IMR-90 (cell line): Measurements from ENCODE around the gene BAZ1A. TPM values are rescaled to one million over a fixed set of nuclear protein-coding genes. Genes with fewer than 3 reads are reported as not detected.

Experiments
- ATAC-seq: fragments of 200-7000 bp; cut with Tn5 transposase; 2 replicates; pipeline ENCODE4 v1.9.1; 2020; ENCODE audit warnings: low read depth, mild to moderate bottlenecking, moderate library complexity
- BruUV-seq: library from RNA; stranded (reverse); fragments of 400-500 nt; replicated peaks from 2 replicates; lab custom pipeline; 2021; lab: Mats Ljungman, UMichigan
- CTCF ChIA-PET: fragments of 300-600 bp; formaldehyde crosslinking; extraction: SDS; loops from one replicate; lab custom pipeline; 2021; ENCODE audit warnings: antibody characterized with exemption; lab: Yijun Ruan, JAX
- POLR2A ChIA-PET: fragments of 300-600 bp; sonication (Branson Sonifier 250); formaldehyde crosslinking; loops from one replicate; lab custom pipeline; 2022; ENCODE audit warnings: antibody characterized with exemption; ENCODE audit not compliant: unreplicated experiment; lab: Charles Lee
- DNase-seq: peaks from one replicate; pipeline ENCODE4 v3.0.0; 2013
- H2AFZ ChIP-seq: replicated peaks from 2 replicates; pipeline ENCODE3; 2013; ENCODE audit warnings: low read length, mild to moderate bottlenecking; ENCODE audit not compliant: poor library complexity
- H2AK5ac ChIP-seq: 2 replicates; pipeline ENCODE4 v1.6.1; 2013; ENCODE audit warnings: low read depth, low read length, inconsistent platforms
- H2AK9ac ChIP-seq: replicated peaks from 2 replicates; pipeline ENCODE3; 2013; ENCODE audit warnings: mild to moderate bottlenecking, low read depth, low read length, moderate library complexity; ENCODE audit not compliant: poor library complexity
- H2BK120ac ChIP-seq: 2 replicates; pipeline ENCODE4 v1.6.1; 2013; ENCODE audit warnings: low read depth, low read length, inconsistent platforms
- H2BK15ac ChIP-seq: 3 replicates; pipeline ENCODE4 v1.6.1; 2013; ENCODE audit warnings: low read depth, low read length, inconsistent platforms
- H2BK20ac ChIP-seq: 2 replicates; pipeline ENCODE4 v1.6.1; 2013; ENCODE audit warnings: low read depth, mild to moderate bottlenecking, inconsistent platforms, low read length, moderate library complexity
- H2BK5ac ChIP-seq: 2 replicates; pipeline ENCODE4 v1.6.1; 2013; ENCODE audit warnings: mild to moderate bottlenecking, low read depth, low read length, inconsistent platforms; ENCODE audit not compliant: poor library complexity, severe bottlenecking
- H3K14ac ChIP-seq: replicated peaks from 2 replicates; pipeline ENCODE4 v1.6.1; 2013; ENCODE audit warnings: low read depth, low read length, inconsistent platforms
- H3K18ac ChIP-seq: 2 replicates; pipeline ENCODE4 v1.6.1; 2013; ENCODE audit warnings: low read depth, low read length, control low read depth
- H3K23ac ChIP-seq: 2 replicates; pipeline ENCODE4 v1.6.1; 2013; ENCODE audit warnings: low read depth, low read length, inconsistent platforms
- H3K27ac ChIP-seq: 2 replicates; pipeline ENCODE4 v1.5.1; 2013; ENCODE audit warnings: mild to moderate bottlenecking, control low read depth, low read length; ENCODE audit not compliant: insufficient read depth
- H3K27me3 ChIP-seq: 2 replicates; pipeline ENCODE4 v1.6.1; 2013; ENCODE audit warnings: low read length; ENCODE audit not compliant: control insufficient read depth, insufficient read depth
- H3K36me3 ChIP-seq: 2 replicates; pipeline ENCODE4 v1.6.1; 2013; ENCODE audit warnings: low read length, mixed read lengths; ENCODE audit not compliant: control insufficient read depth, insufficient read depth
- H3K4ac ChIP-seq: 2 replicates; pipeline ENCODE4 v1.6.1; 2013; ENCODE audit warnings: low read depth, low read length, inconsistent platforms
- H3K4me1 ChIP-seq: 2 replicates; pipeline ENCODE4 v1.6.1; 2013; ENCODE audit warnings: low read length, mixed read lengths; ENCODE audit not compliant: control insufficient read depth, insufficient read depth
- H3K4me2 ChIP-seq: 2 replicates; pipeline ENCODE4 v1.6.1; 2013; ENCODE audit warnings: low read depth, mild to moderate bottlenecking, control low read depth, low read length, moderate library complexity
- H3K4me3 ChIP-seq: 2 replicates; pipeline ENCODE4 v1.5.1; 2013; ENCODE audit warnings: low read depth, mild to moderate bottlenecking, control low read depth, low read length, moderate library complexity; ENCODE audit not compliant: insufficient read depth
- H3K56ac ChIP-seq: 2 replicates; pipeline ENCODE4 v1.6.1; 2013; ENCODE audit warnings: low read length, inconsistent platforms; ENCODE audit not compliant: insufficient read depth; ENCODE audit errors: extremely low read depth
- H3K79me1 ChIP-seq, 2 experiments: 2 replicates each; pipeline ENCODE4 v1.6.1; 2013; ENCODE audit warnings: low read length in 2 of 2, inconsistent platforms in 1 of 2, low read depth in 1 of 2
- H3K9ac ChIP-seq: 2 replicates; pipeline ENCODE4 v1.6.1; 2013; ENCODE audit warnings: low read depth, low read length, control low read depth
- H3K9me1 ChIP-seq: 2 replicates; pipeline ENCODE4 v1.6.1; 2013; ENCODE audit warnings: low read length, inconsistent platforms; ENCODE audit not compliant: insufficient read depth
- H3K9me3 ChIP-seq: 2 replicates; pipeline ENCODE4 v1.6.1; 2013; ENCODE audit warnings: low read length; ENCODE audit not compliant: control insufficient read depth, insufficient read depth
- H4K20me1 ChIP-seq: 2 replicates; pipeline ENCODE4 v1.6.1; 2013; ENCODE audit warnings: low read length, inconsistent platforms; ENCODE audit not compliant: insufficient read depth
- H4K5ac ChIP-seq: 2 replicates; pipeline ENCODE4 v1.6.1; 2013; ENCODE audit warnings: mild to moderate bottlenecking, low read depth, low read length, control low read depth
- H4K8ac ChIP-seq, 2 experiments: 2 replicates each; pipeline ENCODE4 v1.6.1; 2013; ENCODE audit warnings: low read depth in 2 of 2, low read length in 2 of 2, control low read depth in 1 of 2, inconsistent platforms in 1 of 2
- H4K91ac ChIP-seq: 2 replicates; pipeline ENCODE4 v1.6.1; 2013; ENCODE audit warnings: low read depth, low read length, inconsistent platforms; ENCODE audit not compliant: insufficient read depth
- BHLHE40 ChIP-seq: fragments of 150-350 bp; IDR thresholded peaks from 2 replicates; pipeline ENCODE4 v1.6.1; 2016; ENCODE audit warnings: mild to moderate bottlenecking, low read depth, low read length
- CEBPB ChIP-seq: IDR thresholded peaks from 2 replicates; pipeline ENCODE4 v1.6.1; 2012; ENCODE audit warnings: low read depth, low read length, improper control_type of control experiment
- CHD1 ChIP-seq: IDR thresholded peaks from 2 replicates; pipeline ENCODE4 v1.6.1; 2012; ENCODE audit warnings: low read depth, low read length, improper control_type of control experiment
- CTCF ChIP-seq: conservative IDR thresholded peaks from 2 replicates; pipeline ENCODE4 v1.5.1; 2012; ENCODE audit warnings: mild to moderate bottlenecking, low read depth, low read length, improper control_type of control experiment
- ELK1 ChIP-seq: fragments of 150-350 bp; IDR thresholded peaks from 2 replicates; pipeline ENCODE4 v1.6.1; 2016; ENCODE audit warnings: low read depth, mild to moderate bottlenecking, low read length, moderate library complexity, borderline replicate concordance
- FOS ChIP-seq: fragments of 150-350 bp; IDR thresholded peaks from 2 replicates; pipeline ENCODE4 v1.6.1; 2016; ENCODE audit warnings: low read depth, low read length
- MAFK ChIP-seq: IDR thresholded peaks from 2 replicates; pipeline ENCODE4 v1.6.1; 2012; ENCODE audit warnings: low read depth, low read length, improper control_type of control experiment
- MAZ ChIP-seq: IDR thresholded peaks from 2 replicates; pipeline ENCODE4 v1.6.1; 2012; ENCODE audit warnings: low read depth, mild to moderate bottlenecking, low read length, improper control_type of control experiment, moderate library complexity, borderline replicate concordance
- MXI1 ChIP-seq: IDR thresholded peaks from 2 replicates; pipeline ENCODE4 v1.6.1; 2012; ENCODE audit warnings: low read depth, mild to moderate bottlenecking, low read length, moderate library complexity, borderline replicate concordance
- NFE2L2 ChIP-seq: fragments of 150-350 bp; IDR thresholded peaks from 2 replicates; pipeline ENCODE4 v1.6.1; 2016; ENCODE audit warnings: low read depth, mild to moderate bottlenecking, low read length
- POLR2A ChIP-seq: IDR thresholded peaks from 2 replicates; pipeline ENCODE4 v1.6.1; 2012; ENCODE audit warnings: mild to moderate bottlenecking, low read depth, low read length
- RAD21 ChIP-seq: IDR thresholded peaks from 2 replicates; pipeline ENCODE4 v1.6.1; 2012; ENCODE audit warnings: low read length, improper control_type of control experiment
- RCOR1 ChIP-seq: IDR thresholded peaks from 2 replicates; pipeline ENCODE4 v1.6.1; 2012; ENCODE audit warnings: mild to moderate bottlenecking, low read length, improper control_type of control experiment; ENCODE audit not compliant: insufficient replicate concordance
- RFX5 ChIP-seq: IDR thresholded peaks from 2 replicates; pipeline ENCODE4 v1.8.0; 2012; ENCODE audit warnings: low read depth, mild to moderate bottlenecking, low read length, moderate library complexity
- SMC3 ChIP-seq: fragments of 150-350 bp; IDR thresholded peaks from 2 replicates; pipeline ENCODE4 v1.6.1; 2016; ENCODE audit warnings: low read depth, mild to moderate bottlenecking, antibody characterized with exemption, low read length, moderate library complexity
- USF2 ChIP-seq: fragments of 150-350 bp; IDR thresholded peaks from 2 replicates; pipeline ENCODE4 v1.6.1; 2017; ENCODE audit warnings: mild to moderate bottlenecking, antibody characterized with exemption, low read length, low read depth
- WGBS, 2 experiments: methylation state at CpG; one replicate each; pipeline versions ENCODE4 v1.1.5 to v1.1.7; 2013; ENCODE audit warnings: missing lambda C conversion rate in 2 of 2; ENCODE audit not compliant: insufficient read length in 1 of 2; ENCODE audit errors: extremely low coverage in 2 of 2; 5-methylcytosine and 5-hydroxymethylcytosine counted together
- dilution Hi-C: fragments of 300-500 bp; cut with HindIII; formaldehyde crosslinking; loops from one replicate; pipeline ENCODE4 v1.14.3; 2018; ENCODE audit warnings: low sequenced_read_pairs; ENCODE audit not compliant: unreplicated experiment
- in situ Hi-C: fragments of 300-500 bp; cut with MboI; formaldehyde crosslinking; loops from 3 replicates; pipeline ENCODE4 v1.14.3; 2019; ENCODE audit warnings: low sequenced_read_pairs, inconsistent platforms, mixed read lengths
- intact Hi-C: fragments of 100-400 bp; cut with micrococcal nuclease; formaldehyde crosslinking; loops from 2 replicates; pipeline ENCODE4 v1.10.0; 2022
- polyA plus RNA-seq, 3 experiments: library from polyadenylated mRNA; depleted of rRNA; stranded (reverse); fragments of >200 nt; gene quantifications; 2 replicates each; pipeline ENCODE4 v1.2.3, GENCODE V29; 2012; ENCODE audit warnings: low replicate concordance in 1 of 3
- total RNA-seq: library from RNA; depleted of rRNA; stranded (reverse); fragments of >200 nt; gene quantifications from 2 replicates; pipeline ENCODE4 v1.2.3, GENCODE V29; 2012

BAZ1A gene
- total and polyA plus RNA-seq, 2 of the 4 experiments (the other 2 are of a cell fraction) = 15.3 to 23.8 TPM

GRCh38 chr14:34810028-34810427 lies 65.1 kb downstream of the BAZ1A start:
- H3K23ac ChIP-seq = no peak overlapping the region
- POLR2A ChIA-PET = no interaction called here
- no peaks in the 10 kb centered on the region for H4K20me1 ChIP-seq
- H3K14ac ChIP-seq = no peak overlapping the region
- BruUV-seq = no TSS peak
- no peak overlapping the region for H4K91ac ChIP-seq
- no peaks in the 10 kb centered on the region for H3K9me3 ChIP-seq
- no peaks in the 10 kb centered on the region for H3K4me1 ChIP-seq
- no peak overlapping the region for H3K9ac ChIP-seq
- H2BK120ac ChIP-seq = no peak overlapping the region
- H3K9me1 ChIP-seq = 0 out of 2 replicates have a peak, but pooled peaks cover 6% of the 10 kb centered on the region
- no peak overlapping the region for H3K27ac ChIP-seq
- no peak overlapping the region for H4K5ac ChIP-seq
- ATAC-seq (no peak), DNase-seq (no peak)
- H3K4me2 ChIP-seq = no peak overlapping the region
- H3K27me3 ChIP-seq = no peaks in the 10 kb centered on the region
- no peak overlapping the region for H4K8ac ChIP-seq
- no CpG with 5 or more reads among the region's 2 CpGs for WGBS, 2 experiments
- peaks cover 14 to 17% of the 10 kb centered on the region in 2 experiments for H3K79me1 ChIP-seq
- in situ Hi-C loops (no loop called here), intact Hi-C loops (no loop called here), dilution Hi-C loops (no loop called here)
- H2BK20ac ChIP-seq = no peak overlapping the region
- H2AK5ac ChIP-seq = no peak overlapping the region
- TF ChIP-seq RFX5 = no peak
- TF ChIP-seq RCOR1 = no peak
- TF ChIP-seq POLR2A = no peak
- TF ChIP-seq CTCF = no peak
- TF ChIP-seq MXI1 = no peak
- TF ChIP-seq MAFK = no peak
- TF ChIP-seq SMC3 = no peak
- no peak for TF ChIP-seq ELK1
- no peak for TF ChIP-seq RAD21
- no peak for TF ChIP-seq MAZ
- TF ChIP-seq BHLHE40 = no peak
- TF ChIP-seq NFE2L2 = no peak
- TF ChIP-seq CHD1 = no peak
- no peak for TF ChIP-seq FOS
- no peak for TF ChIP-seq USF2
- no peak for TF ChIP-seq CEBPB
- CTCF ChIA-PET = interaction anchor here (0.6 kb wide), 1 partner anchor 215 kb away, joined by 3 read pairs; no protein-coding TSS in a partner anchor
- H3K4me3 ChIP-seq = no peak overlapping the region
- H2BK5ac ChIP-seq = no peak overlapping the region
- no peak overlapping the region for H2BK15ac ChIP-seq
- no peak overlapping the region for H3K56ac ChIP-seq
- no peak overlapping the region for H3K4ac ChIP-seq
- H3K18ac ChIP-seq = no peak overlapping the region
- no peak overlapping the region for H2AFZ ChIP-seq
- H2AK9ac ChIP-seq = no peak overlapping the region
- peaks cover 10% of the 10 kb centered on the region for H3K36me3 ChIP-seq
